Retina (tissue), 1 donor: ENCODE results near the gene TBC1D7.

ENCODE experiments used
- DNase-seq: peaks from one replicate; pipeline ENCODE4 v3.0.0-alpha.2; 2016

Gene TBC1D7

DNA sequence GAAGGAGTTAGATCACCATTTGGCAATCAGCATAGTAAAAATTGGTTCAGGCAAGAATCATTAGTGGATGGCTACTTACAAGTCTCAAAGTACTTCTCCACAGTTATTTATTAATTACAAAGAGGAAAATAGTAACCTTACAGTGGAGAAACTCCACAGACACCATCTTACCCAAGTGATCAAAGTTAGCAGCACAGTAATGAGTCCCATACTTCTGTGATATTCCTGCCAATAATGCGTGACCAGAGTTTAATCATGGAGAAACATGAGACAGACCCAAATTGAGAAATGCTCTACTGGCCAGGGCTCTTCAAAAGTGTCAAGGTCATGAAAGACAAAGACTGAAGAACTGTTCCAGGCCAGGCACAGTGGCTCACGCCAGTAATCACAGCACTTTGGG is 9.5 kb downstream of the TBC1D7 start:
- no peak for DNase-seq

DNA sequence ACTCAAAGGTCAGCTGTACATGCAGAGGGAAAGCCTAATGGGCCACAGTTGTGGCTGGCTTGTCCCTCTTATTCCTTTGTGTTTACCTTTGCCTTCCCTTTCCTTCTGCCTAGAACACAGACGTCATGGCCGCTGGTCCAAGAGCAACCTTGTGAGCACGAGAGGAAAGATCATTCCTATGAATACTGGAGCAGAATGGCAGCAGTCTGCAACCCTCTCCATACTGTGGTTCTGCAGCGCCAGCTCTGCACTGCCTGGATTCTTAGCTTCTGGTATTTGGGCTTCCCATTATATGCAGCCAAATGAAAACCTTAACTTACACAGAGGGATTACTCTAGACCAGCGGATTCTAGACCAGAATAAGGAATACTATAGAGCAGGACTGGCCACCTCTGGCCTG is 12.4 kb downstream of the TBC1D7 start:
- no peak for DNase-seq

DNA sequence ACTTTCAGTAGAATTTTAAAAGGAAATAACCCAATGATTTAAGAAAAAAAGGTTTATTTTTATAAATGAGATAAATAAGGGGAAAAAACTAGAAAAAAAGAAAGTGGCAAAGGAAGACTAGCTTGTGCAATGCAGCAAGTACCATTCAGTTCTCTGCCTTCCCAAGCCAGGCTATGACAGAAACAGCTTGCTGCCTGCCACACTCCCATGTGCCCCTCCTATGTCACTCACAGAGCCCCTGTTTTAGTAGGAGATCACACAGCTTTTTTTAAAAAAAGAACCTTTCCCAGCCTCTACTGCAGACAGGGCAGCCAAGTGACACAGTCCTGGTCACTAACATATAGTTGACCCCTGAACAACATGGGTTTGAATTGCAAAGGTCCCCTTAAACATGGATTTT is 13.5 kb downstream of the TBC1D7 start:
- DNase-seq: no peak

DNA sequence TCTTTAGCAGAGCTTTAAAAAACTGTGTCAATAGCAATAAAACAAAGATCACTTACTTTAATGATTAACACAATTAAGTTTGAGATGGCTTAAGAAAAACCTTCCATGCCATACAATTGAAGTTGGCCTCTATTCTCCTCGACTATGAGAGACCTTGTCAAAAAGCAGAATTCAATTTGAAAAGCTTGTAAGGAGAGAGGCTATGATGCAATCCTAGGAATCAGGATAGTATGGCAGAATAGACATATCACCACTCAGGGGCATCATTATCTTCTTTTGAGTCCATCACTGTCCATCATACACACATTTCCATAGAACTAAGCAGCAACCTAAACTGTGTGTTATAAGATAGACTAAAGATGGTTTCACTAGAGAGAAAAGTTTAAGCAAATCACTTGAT is 17.2 kb downstream of the TBC1D7 start:
- DNase-seq: no peak

DNA sequence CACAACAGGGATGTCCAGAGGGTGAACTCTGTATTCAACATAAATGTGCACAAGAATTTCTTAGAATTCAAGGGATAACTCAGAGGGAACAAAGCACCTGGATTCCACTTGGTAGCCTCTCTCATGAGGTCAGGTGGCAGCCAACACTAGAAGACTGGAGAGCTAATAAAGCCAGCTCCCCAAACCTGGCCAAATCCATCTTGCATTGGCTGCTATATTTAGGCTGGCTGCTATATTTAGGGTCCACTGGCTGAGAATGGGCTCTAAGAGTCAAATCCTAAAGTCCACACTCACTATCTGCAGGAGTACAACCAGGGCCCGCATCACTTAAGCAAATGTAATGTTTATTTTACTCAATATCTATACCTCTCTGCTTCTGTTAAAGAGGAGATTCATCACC is 20.0 kb downstream of the TBC1D7 start:
- no peak for DNase-seq

DNA sequence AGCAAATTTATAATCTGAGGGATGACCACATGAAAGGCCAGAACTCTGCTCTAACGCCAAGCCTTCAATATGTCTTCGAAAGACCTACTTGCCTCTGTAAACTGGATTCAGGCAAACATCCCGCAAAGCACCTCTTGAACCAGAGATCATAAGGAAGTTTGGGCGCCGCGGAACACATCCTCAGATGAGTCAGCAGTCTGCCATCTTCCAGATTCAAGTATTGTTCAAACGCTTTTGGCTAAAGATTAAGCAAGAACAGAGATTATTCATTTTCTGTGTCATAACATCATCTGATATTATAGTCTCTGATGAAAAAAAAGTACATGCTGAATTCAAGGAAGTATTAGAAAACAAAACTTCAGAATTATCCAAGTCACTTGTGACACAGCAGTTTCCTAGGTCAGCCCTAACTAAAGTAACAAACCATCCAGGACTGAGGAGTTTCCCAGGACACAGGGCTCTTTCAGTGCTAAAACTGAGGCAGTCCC is 20.8 kb downstream of the TBC1D7 start:
- no peak for DNase-seq

DNA sequence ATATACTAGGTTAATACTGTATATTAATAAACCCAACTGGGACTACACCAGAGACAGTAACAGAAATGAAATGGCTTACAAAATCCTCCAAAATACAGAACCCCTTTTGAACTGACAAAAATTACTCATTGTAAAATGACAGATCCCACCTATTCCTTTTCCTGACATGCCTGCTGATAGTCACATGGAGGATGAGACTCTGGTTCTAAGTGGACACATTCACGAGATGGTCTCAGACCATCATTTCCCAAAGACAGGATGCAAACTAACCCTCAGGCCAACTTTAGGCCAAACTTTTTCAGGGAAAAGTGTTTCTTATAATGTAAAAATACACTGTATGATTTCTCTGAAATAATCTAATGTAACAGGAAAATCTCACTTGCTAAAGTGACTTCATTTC is 22.5 kb downstream of the TBC1D7 start:
- no peak for DNase-seq

DNA sequence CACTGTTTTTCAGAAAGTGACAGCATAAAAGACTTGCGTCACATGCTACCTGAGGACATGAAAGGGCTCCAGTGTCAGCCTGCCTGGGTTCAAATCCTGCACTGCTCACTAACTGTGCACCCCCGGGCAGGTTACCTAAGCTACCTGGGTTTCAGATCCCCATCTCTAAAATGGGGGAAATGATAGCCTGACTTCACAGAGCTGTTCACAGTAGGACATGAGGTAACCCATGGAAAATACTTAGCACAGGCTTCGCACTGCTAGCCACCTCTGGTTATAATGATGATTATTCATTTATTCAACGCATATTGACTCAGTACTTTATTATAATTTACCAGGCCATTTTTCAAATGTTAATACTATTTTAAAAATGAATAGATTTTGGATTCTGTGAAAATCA is 23.0 kb downstream of the TBC1D7 start:
- no peak for DNase-seq

DNA sequence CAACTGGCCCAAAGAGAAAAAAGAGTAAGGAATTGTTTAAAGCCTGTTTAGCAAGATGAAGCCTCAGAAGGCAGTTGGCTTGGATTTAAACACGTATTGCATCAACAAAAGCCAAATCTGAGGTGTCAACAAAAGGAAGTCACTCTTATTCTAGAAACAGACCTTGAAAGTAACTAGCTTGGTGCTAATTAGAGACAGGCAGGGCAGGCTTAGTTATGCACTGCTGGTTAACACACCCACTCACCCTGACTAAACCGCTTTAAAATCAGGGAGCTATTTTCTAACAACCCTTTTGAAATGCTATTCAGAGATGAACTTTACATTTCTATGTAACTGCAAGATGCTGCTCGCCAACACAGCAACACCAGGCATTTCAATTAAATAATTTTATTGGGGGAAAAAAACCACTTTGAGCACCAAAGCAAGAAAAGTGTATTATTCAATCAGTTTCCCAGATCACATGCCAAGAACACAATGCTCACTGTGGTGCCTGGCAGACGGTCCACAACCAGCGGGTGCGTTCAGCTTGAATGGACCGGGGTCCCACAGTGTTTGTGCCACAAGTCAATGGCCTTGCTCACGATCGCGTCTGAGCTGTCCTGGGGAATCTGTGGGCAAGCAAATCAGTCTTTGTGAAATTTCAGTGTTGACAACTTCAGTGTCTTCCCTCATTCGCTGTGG is 23.6 kb downstream of the TBC1D7 start:
- no peak for DNase-seq

DNA sequence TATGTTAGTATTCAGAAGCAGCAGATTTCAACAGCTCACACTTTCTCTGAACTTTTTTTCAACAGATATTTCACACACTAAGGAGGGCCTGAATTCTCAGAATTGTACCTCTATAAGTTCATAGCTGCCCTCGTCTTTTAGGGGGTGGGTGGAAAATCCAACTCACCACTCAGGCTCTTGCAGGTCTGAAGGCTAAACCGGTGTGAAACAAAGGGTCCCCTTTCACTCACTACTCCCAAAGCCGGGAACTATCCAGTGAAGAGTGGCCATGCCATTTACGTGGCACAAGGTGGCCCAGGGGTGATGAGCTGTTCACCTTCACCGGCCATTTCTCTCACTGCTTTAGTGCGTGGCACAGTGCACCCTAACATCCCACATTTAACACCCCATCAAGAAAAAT is 24.2 kb downstream of the TBC1D7 start:
- no peak for DNase-seq

DNA sequence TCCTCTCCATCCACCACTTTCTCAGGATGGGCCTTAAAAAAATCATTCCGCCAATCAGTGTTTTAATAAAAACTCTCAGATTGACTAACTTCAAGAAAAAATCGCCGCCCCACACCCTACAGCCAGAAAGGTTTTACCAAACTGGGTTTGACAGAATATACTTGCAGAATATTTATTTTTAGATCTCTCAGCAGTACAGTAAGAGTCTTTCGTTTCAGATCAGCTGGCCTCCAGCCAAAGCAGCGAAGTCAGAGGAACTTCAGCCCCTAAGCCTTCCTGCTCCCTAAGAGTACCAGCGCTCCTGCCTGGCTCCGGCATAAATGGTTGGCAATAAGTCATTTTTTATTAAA is 24.7 kb downstream of the TBC1D7 start:
- no peak for DNase-seq

DNA sequence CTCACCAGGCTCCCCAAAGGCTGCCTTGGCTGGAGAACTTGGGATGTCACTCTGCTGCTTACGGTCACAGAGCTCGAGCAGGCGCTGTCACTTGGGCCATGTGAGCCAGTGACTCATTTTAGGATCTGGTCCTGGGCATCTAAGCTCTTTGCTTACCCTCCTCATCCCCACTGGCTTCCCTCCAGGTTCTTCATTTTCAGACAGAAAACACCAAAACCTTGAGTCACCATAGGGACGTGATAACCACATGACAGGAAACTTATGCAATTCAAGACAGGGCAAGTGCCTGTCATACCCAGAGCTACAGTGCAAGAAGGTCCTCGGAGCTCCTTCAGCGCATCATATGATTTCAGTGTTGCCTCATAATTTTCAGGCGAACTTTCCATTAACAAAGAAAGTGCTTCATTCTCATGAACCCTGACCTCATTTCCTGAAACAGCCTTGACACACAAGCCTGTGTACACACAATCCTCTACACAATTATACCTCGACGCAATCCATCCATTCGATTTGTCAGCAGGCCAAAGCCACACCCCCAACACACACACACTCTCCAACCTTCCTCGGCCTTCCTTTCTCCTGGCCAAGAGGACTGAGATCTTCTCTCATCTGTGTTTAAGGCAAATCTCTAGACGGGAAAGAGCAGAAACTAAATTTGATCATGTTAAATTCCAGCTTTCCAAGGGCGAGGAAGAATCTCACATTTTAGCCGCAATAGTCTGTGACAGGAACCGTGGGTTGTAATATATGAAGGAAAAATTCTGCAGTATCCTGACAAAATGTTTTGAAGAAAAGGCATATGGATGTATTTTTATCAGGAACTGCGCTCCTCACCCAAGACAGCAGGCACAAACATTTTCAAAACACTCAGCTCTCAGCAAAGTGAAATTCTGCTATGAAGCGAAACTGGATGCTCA is 25.3 kb downstream of the TBC1D7 start:
- no peak for DNase-seq

DNA sequence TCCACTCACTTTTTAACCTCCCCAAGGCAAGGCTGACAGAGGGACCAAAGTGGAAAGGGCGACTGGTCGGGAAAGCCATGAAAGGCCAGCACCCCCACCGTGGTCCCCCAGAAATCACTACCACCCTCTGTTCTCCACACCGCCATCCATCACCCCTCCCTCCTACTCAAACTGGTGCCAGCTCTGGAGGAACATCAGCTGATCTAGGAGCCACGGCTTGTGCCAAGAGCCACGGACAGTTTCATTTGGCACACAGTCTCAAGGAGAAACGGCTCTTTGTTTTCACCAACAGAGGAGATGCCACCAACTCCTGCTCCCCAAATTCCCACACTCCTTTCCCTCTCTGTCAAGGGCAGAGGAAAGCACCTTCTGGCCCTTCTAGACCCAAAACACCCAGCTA is 26.0 kb downstream of the TBC1D7 start:
- no peak for DNase-seq

DNA sequence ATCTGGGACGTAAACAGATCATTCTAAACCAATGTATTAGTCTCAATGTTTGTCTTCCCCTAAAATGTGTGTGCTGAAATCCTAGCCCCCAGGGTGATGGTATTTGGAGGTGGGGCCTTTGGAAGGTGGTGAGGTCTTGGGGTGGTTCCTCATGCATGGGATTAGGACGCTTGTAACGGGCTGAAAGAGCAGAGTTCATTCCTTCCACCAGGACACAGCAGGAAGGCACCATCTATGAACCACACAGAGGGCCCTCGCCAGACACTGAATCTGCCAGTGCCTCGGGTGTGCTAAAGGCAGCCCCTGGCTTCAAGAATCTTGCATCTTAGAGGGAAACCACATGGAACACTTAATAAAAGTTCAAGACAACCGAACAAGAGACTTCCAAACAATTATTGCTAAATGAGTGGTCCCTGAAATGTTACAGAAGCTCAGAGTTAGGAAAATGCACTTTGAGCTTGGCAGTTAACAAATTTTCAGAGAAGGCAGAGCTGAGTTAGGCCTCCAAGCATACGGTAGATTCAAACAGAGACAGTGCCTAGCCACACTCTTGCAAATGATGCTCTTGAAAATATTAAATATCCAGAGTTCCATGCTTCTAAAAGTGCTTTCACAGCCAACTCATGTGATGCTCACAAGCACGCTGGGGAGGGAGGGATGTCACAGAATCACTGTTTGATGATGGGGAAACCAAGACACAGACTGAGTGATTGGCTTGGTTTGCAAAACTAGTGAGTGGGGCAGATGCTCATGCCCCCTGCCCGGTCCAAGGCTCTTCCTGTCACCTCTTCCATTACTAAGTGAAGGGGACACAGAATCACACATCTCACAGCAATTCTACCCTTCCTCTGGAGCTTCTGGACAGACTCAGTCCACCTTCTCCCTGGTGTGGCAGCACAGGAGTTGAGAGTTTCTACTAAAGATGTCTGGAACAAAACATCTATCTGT is 27.4 kb downstream of the TBC1D7 start:
- DNase-seq: no peak

DNA sequence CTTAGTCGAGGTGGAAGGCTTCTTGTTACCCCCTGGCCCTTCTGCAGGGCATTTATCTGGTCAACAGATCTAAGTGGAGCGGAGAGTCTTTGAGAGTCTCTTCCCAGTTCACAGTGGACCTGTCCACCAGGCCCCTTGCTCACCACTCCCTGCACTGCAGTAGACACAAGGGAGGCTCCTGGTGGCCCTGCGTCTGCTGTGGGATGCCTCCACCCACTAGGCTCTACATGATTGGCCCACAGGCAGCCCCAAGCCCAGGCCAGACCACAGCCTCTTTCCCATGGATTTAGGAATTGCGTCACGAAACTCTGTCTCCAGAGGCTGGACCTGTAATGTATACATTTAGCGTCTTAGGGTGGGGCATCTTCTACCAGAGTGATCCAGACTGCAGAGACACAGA is 28.4 kb downstream of the TBC1D7 start:
- no peak for DNase-seq

DNA sequence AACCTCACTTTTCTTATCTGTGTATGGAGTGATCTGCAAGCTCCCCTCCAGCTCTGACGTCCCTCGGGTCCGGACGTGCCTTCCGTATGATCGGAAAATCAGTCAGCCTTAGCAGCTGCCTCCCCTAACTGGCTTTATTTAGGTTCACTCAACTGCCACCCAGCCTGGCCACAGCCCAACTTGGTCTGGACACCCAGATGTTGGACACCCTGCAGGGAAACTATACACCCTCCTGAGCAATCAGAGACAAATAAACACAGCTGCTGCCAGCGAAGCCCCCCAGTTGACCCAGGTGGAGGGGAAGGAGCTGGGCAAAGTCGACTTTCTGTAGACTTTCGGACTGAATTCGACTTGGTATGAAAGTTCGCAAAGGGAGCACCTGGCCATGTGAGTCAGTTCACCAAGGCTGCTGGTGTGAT is 28.9 kb downstream of the TBC1D7 start:
- no peak for DNase-seq

DNA sequence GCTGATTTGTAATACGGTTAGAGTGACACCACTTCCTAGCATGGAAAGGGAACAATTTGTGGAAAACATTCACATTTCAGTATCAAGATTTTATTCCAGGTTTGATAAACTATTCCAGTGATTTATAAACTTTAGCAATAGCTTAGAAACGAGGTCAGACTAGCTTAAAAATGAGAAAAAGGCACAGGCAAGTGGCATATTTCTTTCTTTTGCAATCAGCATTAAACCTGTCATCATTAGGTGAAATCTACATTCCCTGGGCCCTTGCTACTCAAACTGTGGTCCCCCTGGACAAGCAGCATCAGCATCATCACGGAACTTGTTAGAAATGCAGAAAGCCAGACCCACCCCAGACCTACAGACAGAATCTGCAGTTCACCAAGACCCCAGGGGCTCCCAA is 29.9 kb downstream of the TBC1D7 start:
- DNase-seq: no peak

DNA sequence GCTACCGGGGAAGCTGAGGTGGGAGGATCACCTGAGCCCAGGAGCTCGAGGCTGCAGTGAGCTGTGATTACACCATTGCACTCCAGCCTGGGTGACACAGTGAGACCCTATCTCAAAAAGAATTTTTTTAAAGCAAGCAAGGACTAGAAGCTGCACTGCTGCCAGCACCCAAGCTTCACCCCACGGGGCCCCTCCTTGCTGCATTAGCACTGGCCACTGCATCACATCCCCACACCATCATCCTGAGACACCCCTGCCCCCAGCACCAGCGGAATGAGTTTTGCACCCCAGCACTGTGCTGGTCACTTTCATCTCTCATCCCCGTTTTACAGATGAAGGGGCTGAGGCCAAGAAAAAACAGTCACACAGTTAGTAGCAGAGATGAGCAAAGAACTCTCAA is 30.9 kb downstream of the TBC1D7 start:
- DNase-seq: no peak

DNA sequence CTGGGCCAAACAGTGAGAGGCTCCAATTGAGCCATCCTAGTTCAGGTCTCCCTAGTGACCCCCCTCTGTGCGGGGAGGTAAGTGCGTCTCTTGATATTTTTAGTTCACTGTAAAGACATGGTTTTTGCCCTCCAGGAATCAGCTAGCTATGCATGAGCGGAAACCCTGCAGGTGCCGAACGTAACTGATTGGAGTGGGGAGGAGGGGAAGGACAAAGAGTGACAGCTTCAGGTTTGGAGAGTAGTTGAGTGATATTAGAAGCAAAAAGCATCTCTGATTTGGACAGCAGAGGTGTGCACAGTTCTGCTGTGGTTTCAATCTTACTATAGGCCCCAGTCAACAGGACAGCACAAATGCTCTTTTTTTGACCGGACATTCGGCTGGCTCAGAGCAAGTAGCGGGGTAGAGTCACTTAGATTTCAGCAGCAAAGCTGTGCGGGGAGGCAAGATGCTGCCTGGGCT is 31.8 kb downstream of the TBC1D7 start:
- no peak for DNase-seq

DNA sequence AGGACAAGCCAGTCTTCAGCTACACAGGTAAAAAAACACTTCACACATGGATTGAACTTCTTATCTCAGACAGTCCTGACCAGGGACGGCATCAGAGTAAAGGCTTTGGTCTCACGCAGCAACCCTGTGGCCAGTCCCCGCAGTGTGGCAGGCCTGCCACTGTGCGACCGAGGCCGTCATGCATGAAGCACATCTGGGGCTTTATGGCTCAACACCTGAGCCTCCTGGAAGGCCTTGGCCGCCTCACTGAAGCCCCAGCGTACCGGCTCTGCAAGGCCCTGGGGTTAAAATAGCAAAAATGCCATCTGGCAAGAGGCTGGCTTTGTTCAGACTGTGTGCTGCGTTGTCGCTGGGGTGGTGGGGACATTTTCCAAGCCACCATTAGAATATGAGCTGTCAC is 32.8 kb downstream of the TBC1D7 start:
- DNase-seq: no peak

DNA sequence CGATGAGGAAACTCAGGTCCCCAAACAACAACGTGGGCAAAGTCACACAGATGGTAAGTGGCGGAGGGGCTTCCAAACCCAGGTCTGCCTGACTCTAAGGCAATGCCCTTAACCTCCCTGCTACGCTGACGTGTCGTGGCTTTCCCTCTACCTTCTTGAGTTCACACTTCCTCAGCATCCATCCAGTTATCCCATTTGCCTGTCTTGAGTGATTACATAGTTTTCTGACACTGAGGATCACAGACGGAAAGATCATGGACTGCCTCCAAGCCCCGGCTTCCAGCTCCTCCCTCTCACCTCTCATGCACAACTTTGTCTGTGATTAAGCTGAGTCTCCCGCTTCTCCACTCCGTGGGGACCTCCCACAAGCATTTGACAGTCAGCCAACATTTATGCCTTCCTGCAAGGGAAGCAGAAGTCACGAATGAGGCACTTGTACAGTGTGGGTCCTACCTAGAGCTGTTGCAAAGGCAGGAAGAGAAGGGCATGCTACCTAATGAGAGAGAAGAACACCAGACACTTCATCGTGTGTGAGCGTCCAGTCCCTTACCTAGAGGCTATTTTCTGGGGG is 33.8 kb downstream of the TBC1D7 start:
- no peak for DNase-seq

DNA sequence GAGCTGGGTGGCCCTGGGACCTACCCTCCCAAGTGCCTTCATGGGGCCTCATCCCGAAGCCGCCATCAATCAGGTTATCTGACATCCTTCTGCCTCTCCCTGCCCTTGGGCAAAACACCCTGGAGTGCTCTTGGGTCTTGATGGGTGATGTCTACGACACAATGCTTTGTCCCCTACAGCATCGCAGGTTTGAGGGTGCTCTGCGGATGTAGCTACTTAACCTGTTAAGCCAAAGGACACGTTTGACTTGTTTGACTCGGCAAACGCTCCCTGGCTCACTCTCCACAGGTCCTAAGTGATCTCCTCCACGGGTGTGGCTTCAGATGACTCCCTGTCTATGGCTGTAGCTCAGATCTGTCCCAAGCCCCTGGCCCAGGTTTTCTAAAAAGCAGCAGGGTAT is 35.6 kb downstream of the TBC1D7 start:
- no peak for DNase-seq

DNA sequence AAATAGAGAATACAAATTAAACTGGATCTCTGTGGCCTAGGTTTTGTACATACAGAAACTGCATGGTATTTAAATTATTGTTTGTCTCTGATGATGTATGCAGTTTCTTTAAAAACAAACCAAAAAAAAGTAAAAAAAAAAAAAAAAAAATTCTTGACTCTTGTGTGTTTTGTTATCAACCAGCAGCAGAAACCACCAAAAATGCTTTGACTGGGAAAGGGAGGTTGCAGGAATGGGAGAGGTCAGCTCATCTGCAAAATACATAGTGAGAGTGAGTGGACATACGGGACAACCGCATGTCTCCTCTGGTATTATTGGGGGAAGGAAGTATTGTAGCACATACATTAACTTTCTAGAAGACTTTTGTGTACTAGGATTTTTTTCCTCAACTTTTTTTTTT is 38.0 kb downstream of the TBC1D7 start:
- no peak for DNase-seq
